ENCODE measurements around the gene SLC35E2B.
"Not testable (repeated sequence)": the region's sequence is repeated elsewhere in the genome, so short reads cannot be mapped to it uniquely, and the experiment has no call there.

SLC35E2B gene

DNA sequence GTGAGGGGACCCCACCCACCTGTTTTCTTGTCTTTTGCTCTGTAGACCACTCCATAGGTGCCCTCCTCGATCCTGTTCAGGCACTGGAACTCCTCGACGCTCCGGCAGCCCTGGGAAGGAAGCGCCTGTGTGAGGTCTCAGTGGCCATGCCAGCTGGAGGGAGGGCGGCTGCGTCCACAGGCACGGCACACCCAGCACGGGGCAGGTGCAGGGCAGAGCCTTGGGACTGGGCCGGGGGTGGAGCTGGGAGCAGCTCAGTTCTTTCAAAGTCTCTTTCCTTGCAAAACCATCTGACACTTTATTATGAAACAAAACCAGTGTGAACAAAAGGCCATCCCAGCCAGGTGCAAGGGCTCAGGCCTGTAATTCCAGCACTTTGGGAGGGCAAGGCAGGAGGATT, 13.0 kb upstream of the SLC35E2B start:
- in situ Hi-C loops (cut with MboI; ENCODE audit: low pct_unique_long_range_greater_than_20kb, low sequenced_read_pairs); DNase-seq: not testable (repeated sequence)

DNA sequence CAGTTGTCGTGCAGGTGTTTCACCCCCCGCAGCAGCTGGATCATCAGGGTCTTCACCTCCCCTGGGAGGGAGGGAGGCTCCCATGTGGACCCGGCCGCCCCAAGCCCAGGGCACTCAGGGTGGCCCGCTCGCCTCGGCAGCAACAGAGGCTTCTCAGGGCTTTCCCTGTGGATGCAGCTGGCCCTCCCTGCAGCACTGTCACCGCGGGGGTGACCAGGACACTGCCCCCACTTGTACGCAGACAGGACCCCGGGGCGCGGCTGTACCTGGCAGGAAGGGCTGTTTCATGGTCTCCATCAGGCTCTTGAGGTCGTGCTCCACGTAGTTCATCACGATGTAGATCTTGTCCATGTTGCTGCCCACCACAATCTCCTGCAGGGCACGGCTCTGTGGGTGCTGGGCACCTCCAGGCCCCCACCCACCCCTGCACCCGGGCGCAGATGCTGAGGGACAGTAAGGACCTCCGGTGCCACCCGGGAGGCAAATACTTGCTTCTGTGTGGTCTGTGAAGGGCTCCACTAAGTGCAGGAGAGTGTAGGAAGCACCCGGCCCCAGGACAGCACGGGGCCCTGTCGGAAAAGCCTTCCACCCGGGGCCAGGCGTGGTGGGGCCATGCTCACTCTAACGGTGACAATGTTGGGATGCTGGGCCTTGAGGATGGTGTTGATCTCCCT, 11.8 kb upstream of the SLC35E2B start:
- DNase-seq; in situ Hi-C loops (cut with MboI; ENCODE audit: low pct_unique_long_range_greater_than_20kb, low sequenced_read_pairs): not testable (repeated sequence)

DNA sequence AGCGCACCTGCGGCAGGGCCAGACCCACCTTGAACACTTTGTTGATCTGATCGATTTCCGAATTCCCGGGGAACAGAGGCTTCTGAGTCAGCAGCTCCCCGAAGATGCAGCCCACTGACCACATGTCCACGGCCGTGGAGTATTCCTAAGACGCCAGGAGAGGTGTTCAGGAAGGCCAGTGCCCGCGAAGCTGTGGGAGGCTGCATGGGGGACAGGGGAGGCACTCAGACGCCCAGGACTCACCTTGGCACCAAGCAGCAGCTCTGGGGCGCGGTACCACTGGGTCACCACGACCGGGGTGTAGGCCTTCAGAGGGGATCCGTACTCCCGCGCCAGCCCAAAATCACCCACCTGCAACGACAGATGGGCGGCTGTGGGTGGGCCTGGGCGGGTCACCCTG, 11.2 kb upstream of the SLC35E2B start:
- in situ Hi-C loops (cut with MboI; ENCODE audit: low pct_unique_long_range_greater_than_20kb, low sequenced_read_pairs), result no loop called here
- no peak for DNase-seq

DNA sequence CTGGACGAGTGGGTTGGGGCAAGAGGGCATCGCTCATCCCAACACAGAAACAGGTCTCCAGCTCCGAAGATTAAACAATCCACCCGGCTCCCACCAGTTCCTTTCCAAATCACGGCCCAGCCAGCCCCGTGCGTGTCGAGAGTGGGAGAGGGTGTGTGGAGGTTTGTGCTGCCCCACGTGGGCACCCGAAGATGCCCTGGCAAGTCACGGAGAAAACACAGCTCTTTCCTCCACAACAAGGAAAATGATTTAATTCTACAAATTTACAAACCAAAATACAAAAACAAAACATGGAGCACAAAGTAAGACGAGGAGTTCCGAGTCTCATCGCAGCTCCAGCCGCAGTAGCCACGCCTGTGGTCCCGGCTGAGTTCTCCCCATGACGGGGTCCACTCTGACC, 9.9 kb upstream of the SLC35E2B start:
- in situ Hi-C loops (cut with MboI; ENCODE audit: low pct_unique_long_range_greater_than_20kb, low sequenced_read_pairs), result not testable (repeated sequence)

DNA sequence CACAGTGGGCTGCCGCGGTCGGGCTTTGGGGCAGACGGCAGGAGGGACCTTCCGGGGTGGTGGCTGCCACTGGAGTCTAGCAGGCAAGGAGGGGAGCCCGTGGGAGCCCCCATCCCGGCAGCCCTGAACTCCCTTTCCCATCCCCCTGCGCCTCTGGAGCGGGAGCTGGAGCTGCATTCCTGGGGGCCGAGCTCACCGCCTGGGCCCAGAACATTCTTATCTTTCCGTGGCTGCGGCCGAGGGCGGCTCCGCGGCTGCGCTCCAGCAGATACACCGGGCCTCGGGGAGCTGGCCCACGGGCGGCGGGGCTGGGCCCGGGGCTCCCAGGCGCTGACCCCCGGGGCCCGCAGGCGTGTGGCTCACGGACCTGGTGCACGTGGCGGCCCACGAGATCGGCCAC, 8.0 kb upstream of the SLC35E2B start:
- DNase-seq; in situ Hi-C loops (cut with MboI; ENCODE audit: low pct_unique_long_range_greater_than_20kb, low sequenced_read_pairs): not testable (repeated sequence)

More for the DNA sequence above, 9.9 kb upstream of the SLC35E2B start:
- DNase-seq, result not testable (repeated sequence)

DNA sequence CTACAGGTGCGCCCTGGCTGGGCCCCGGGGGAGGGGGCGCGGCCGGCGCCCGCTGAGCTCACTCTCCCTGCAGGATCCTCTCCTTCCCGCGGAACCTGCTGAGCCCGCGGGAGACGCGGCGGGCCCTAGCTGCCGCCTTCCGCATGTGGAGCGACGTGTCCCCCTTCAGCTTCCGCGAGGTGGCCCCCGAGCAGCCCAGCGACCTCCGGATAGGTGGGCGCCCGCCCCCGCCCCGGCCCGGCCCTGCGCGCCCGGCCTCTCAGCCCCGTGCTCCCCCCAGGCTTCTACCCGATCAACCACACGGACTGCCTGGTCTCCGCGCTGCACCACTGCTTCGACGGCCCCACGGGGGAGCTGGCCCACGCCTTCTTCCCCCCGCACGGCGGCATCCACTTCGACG, 7.5 kb upstream of the SLC35E2B start:
- DNase-seq; in situ Hi-C loops (cut with MboI; ENCODE audit: low pct_unique_long_range_greater_than_20kb, low sequenced_read_pairs): not testable (repeated sequence)

DNA sequence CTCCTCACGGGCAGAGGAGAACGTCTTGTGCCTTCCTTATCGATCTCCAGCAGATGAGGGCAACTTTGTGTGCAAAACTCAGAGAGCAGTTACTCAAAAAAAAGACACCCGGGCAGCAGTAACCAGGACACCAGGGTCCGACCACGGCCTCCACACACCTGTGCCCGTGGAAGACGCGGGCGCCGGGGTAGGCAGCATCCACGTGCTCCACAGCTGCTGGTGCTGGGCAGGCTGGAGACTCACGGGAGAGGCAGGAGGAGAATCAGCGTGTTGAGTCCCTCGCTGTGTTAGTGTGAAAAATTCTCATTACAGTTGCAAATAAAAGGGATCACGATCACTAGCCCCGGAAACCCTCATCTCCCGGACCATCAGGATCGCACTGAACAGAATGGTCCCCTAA, 6.5 kb upstream of the SLC35E2B start:
- in situ Hi-C loops (cut with MboI; ENCODE audit: low pct_unique_long_range_greater_than_20kb, low sequenced_read_pairs); DNase-seq: not testable (repeated sequence)

DNA sequence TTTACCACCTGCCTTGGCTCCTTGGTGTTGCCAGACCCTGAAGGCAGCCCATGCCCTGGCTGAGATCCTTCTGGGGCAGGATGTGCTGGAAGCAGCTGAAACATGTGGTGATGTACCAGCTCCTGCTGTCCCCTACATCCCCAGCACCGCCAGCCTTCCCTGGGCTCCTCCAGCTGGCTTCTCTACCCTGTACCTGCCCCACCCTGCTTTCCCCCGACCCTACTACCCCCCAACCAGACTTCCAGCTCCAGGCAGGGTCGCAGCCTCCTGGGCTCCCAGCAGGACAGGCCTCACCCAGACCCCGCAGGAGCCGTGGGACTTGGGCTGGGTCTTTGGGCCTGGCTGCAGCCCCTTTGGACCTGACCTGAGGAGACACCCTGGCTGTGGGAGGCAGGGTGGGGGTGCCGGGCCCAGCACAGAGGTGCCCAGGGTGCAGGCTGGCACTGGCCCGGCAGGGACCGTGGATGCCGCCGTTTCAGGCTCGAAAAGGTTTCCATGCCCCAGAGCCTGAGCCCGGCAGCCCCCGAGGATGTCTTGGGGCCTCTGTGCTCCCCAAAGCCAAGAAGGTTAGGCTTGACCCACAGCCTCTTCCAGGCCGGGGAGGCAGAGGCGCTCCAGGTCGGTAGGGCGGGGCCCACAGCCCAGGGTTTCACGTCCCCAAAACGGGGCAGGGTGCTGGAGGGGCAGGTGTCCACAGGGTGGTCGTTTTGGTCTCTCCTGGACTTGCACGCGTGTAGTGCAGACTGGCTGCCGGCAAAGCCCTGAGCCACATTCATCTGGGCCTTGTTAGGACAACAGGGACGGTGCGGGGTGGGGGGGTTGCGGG, 5.0 kb upstream of the SLC35E2B start:
- in situ Hi-C loops (cut with MboI; ENCODE audit: low pct_unique_long_range_greater_than_20kb, low sequenced_read_pairs); DNase-seq: not testable (repeated sequence)

DNA sequence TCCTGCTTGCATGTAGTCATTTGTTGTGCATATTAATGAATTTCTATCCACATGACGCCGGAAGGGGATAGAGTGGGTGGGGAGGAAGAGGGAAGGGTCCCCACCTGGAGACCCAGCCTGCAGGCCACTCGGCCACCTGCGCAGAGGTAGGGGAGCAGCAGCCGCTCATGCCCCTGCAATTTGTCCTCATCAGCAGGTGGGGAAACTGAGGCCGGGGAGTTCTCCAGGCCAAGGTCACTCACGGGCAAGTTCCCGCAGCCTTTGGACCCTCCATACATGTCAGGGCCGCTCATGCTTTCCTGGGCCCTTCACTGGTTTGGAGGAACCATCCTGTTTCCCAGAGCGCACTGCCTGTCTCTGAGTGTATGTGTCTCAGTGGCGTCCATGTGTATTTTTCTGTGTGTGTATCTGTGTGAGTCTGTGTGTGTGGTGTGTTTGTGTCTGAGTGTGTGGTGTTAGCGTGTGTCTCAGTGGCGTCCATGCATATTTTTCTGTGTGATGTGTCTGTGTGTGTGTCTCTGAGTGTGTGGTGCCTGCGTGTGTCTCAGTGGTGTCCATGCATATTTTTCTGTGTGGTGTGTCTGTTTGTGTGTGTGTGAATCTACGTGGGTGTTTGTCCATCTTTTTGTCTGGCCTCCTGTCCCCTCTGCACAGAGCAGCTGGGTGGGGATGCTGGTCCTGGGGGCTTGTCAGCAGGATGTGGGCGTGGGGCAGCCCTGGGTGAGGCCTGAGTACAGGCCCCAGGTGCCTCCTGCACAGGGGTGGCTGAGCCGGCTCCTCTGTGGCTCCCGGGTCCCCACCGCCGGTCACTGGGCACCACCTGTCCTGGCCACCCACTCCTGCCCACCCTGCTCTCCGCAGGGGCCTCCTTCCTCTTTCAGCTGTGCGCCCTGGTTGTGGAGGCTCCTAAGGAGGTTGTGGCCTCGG, 4.1 kb upstream of the SLC35E2B start:
- DNase-seq; in situ Hi-C loops (cut with MboI; ENCODE audit: low pct_unique_long_range_greater_than_20kb, low sequenced_read_pairs): not testable (repeated sequence)

DNA sequence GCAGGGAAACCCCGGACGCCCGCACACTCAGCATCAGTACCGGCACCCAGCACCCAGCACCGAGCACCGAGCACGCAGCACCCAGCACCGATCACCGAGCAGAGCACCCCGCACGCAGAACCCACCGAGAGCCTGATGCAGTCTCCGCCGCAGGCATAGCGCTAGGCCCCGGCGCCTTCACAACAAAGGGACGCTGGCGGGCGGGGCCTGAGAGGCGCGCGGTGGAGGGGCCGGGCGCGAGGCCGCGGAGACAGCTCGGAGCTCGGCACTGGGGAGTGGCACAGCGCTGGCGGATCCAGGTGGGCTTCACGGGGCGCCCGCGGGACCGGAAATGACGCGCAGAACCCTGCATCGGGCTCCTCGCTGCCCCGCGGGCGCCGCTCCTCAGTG, 276 bp downstream of the SLC35E2B start:
- in situ Hi-C loops (cut with MboI; ENCODE audit: low pct_unique_long_range_greater_than_20kb, low sequenced_read_pairs), result not testable (repeated sequence)

DNA sequence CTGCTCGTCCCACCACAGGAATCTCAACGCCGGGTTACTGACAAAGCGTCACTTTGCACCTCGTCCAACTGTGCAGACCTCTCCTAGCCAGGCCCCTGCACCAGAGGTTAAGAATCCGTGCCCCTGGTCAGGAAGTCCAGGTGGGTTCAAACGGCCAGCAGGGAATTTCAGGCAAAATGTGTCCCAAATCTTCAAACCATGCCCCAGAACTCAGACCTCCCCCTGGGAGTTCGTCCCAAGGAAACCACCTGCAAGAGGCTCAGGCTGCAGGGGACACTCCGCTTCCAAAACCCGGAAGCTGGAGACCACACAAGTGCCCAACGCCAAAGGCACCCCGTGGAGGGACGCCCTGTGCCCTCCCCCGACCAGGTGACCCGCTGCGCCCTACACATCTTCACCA, 1.2 kb downstream of the SLC35E2B start:
- DNase-seq; in situ Hi-C loops (cut with MboI; ENCODE audit: low pct_unique_long_range_greater_than_20kb, low sequenced_read_pairs): not testable (repeated sequence)

More for the DNA sequence above, 276 bp downstream of the SLC35E2B start:
- DNase-seq, result peak; percentile 55

DNA sequence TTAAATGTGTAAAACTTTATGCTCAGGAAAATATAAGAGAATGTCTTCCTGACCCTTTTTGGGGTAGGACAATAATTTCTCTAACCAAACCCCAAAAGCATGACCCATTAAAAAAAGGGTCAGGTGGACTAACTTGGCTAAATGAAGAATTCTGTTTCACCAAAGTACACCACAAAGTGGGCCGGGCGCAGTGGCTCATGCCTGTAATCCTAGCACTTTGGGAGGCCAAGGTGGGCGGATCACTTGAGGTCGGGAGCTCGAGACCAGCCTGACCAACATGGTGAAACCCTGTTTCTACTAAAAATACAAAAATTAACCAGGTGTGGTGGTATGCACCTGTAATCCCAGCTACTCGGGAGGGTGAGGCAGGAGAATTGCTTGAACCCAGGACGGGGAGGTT, 3.1 kb downstream of the SLC35E2B start:
- in situ Hi-C loops (cut with MboI; ENCODE audit: low pct_unique_long_range_greater_than_20kb, low sequenced_read_pairs); DNase-seq: not testable (repeated sequence)

DNA sequence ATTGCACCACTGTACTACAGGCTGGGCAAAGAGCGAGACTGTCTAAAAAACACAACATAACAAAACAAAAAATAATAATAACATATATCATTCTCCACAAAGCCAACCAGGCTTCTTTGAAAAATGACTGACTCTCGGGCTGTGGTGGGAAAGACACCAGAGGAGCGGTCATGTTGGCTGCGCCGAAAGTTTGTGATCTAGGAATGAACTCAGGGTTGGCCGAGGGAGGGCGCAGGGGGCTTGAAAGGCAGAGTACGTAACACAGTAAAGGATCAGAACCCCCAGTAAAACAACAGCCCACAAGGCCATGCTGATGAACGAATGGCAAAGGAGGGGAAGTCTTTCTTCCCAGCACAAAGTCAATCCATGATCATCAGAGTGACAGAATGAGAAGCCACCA, 4.7 kb downstream of the SLC35E2B start:
- DNase-seq, result no peak
- in situ Hi-C loops (cut with MboI; ENCODE audit: low pct_unique_long_range_greater_than_20kb, low sequenced_read_pairs), result no loop called here

DNA sequence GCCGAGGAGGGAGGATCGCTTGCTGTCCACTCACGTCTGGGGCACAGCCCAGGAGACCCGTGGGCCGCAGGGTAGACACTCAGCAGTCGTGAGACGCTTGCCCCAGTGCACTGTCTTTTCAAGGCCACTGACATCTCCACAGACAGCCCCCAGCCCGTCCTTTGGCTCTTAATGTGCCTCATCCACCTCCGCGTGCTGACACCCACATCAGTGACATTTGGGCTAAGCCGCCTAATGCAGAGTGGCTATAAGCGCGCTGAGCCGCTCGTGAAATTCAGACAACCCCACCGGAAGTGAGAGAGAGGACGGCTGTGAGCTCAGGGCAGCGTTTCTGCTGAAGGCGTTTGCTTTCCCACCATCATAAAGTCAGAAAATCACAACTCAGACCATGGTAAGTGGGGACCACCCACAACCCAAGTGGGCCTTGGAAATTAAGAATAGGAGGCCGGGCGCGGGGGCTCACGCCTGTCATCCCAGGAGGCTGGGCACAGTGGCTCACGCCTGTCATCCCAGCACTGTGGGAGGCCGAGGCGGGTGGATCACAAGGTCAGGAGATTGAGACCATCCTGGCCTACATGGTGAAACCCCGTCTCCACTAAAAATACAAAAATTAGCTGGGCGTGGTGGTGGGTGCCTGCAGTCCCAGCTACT, 8.4 kb downstream of the SLC35E2B start:
- in situ Hi-C loops (cut with MboI; ENCODE audit: low pct_unique_long_range_greater_than_20kb, low sequenced_read_pairs), result no loop called here

DNA sequence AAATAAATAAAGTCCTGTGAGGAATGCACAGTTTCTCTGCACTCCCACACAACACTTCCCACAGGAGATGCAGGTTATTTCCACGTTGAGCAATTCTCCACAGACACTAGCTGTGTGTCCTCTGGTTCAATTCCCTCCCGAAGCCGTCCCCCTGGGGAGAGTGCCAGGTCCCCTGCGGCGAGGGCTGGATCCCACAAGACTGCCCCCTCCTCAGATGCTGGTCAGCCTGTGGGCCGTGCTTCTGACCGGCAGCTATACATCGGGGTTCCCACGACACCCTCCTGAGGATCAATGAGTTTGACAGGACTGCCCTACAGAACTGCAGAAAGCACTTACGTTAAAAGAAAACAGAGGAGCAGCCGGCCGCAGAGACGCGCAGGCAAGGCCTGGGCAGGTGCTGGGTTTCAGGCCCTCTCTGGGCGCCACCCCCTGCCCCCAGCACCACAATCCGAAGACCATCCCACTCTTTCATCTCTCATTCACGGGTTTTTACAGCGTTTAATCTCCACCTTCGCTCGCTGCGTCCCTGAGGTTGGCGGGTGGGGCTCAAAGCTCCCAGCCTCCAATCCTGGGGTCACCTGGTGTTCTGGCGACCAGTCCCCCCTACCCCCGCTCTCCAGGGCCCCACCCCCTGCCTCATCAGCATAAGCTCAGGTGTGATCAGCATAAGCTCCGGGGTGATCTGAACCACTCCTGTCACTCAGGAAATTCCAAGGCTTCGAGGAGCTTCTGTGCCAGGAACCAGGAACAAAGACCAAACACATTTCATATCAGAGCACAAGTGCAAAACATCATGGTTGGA, 9.3 kb downstream of the SLC35E2B start:
- in situ Hi-C loops (cut with MboI; ENCODE audit: low pct_unique_long_range_greater_than_20kb, low sequenced_read_pairs), result no loop called here
- DNase-seq, result no peak

More for the DNA sequence above, 8.4 kb downstream of the SLC35E2B start:
- no peak for DNase-seq

DNA sequence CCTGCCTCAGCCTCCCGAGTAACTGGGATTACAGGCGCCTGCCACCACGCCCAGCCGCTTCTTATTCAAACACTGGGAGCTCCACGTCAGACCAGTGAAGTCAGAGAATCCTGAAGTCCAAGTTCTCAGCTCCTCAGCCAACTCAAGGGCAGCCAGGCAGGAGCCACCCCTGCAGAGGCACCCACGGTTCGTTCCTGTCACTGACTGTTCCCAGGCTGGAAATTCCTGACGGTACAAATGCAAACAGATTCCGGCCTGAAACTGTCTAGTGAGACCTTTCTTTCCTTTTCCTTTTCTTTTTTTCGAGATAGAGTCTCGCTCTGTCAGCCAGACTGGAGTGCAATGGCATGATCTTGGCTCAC, 11.7 kb downstream of the SLC35E2B start:
- DNase-seq, result no peak
- in situ Hi-C loops (cut with MboI; ENCODE audit: low pct_unique_long_range_greater_than_20kb, low sequenced_read_pairs), result no loop called here

DNA sequence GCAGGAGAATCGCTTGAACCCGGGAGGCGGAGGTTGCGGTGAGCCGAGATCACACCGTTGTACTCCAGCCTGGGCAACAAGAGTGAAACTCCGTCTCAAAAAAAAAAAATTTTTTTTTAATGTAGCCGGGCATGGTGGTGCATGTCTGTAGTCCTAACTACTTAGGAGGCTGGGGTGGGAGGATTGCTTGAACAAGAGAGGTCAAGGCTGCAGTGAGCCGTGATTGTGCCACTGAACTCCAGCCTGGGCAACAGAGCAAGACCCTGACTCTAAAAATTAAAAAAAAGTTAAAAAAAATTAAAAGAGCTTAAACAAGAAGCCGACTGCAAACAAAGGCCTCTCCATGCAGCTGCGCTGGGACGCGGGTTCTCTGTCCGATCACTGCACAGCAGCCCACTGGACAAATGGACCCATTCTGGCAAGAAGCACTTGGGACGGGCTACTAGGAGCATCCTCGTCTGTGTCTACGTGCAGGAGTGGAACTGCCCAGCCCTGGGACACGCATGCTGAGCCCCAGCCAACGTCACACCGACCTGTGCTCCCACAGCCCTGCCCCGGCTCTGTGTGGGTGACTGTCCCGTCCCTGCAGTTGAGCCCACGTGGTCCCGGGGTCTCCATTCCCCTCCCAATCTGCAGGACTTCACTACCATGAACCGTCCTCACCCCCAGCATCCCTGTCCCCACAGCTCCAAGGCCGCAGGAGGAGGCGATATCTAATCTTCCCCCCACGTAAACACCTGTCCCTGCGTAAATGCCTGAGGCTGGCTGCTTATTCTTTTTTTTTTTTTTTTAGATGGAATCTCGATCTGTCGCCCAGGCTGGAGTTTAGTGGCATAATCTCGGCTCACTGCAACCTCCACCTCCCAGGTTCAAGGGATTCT, 12.3 kb downstream of the SLC35E2B start:
- no peak for DNase-seq
- in situ Hi-C loops (cut with MboI; ENCODE audit: low pct_unique_long_range_greater_than_20kb, low sequenced_read_pairs), result no loop called here
